ENCODE measurements around the gene TNKS1BP1. TPM values are rescaled to one million over a fixed set of nuclear protein-coding genes. Genes with fewer than 3 reads are reported as not detected.

TNKS1BP1 gene
- total RNA-seq, 1 experiment from 2014 or later = 218 TPM

GRCh38 chr11:57358543-57358961, 33.8 kb upstream of the TNKS1BP1 start:
- H3K9me2 ChIP-seq (ENCODE audit: insufficient read depth) = no peaks in the 10 kb centered on the region
- H2AFZ ChIP-seq = no peak overlapping the region
- H3K4me1 ChIP-seq (replicated peaks; ENCODE audit: insufficient read depth) = peaks cover 13% of the 10 kb centered on the region; the same call in 1 of the 2 replicates
- intact Hi-C loops (cut with micrococcal nuclease; ENCODE audit: unreplicated experiment) = no loop called here
- no peaks in the 10 kb centered on the region for H3K36me3 ChIP-seq (ENCODE audit: low read depth)
- peaks cover 23% of the 10 kb centered on the region; the same call in 1 of the 2 replicates for H3K27me3 ChIP-seq (ENCODE audit: insufficient read depth, low read depth)
- DNase-seq = no peak
- H3K4me3 ChIP-seq = no peak overlapping the region
- CTCF ChIA-PET = no interaction called here
- peaks cover 11% of the 10 kb centered on the region; the same call in 1 of the 2 replicates for H3F3A ChIP-seq (ENCODE audit: insufficient read depth, low read depth)
- H3K79me2 ChIP-seq (ENCODE audit: low read depth) = no peaks in the 10 kb centered on the region
- H3K9me3 ChIP-seq (ENCODE audit: insufficient read depth, low read depth) = no peaks in the 10 kb centered on the region
- H4K20me1 ChIP-seq (ENCODE audit: insufficient read depth) = no peaks in the 10 kb centered on the region
- no peak overlapping the region for H3K4me2 ChIP-seq
- POLR2A ChIA-PET (ENCODE audit: unreplicated experiment) = no interaction called here
- no TSS peak for BruUV-seq (replicated peaks)
- no peak overlapping the region for H3K27ac ChIP-seq
- no peak for TF ChIP-seq CTCF (conservative IDR thresholded peaks at IDR 0.05)
- TF ChIP-seq EZH2 (IDR thresholded peaks at IDR 0.05; ENCODE audit: low read depth) = no peak

- no peak for TF ChIP-seq EZH2 (IDR thresholded peaks at IDR 0.05; ENCODE audit: low read depth)
- TF ChIP-seq CTCF (conservative IDR thresholded peaks at IDR 0.05) = no peak
- H3K9me2 ChIP-seq (ENCODE audit: insufficient read depth) = no peaks in the 10 kb centered on the region
- H3K36me3 ChIP-seq (ENCODE audit: low read depth) = no peaks in the 10 kb centered on the region
- no peak for DNase-seq
- H3K4me1 ChIP-seq (replicated peaks; ENCODE audit: insufficient read depth) = peaks cover 13% of the 10 kb centered on the region; the same call in 1 of the 2 replicates
- H3F3A ChIP-seq (ENCODE audit: insufficient read depth, low read depth) = peaks cover 11% of the 10 kb centered on the region; the same call in 1 of the 2 replicates
- no peak overlapping the region for H3K27ac ChIP-seq
- no peak overlapping the region for H3K4me2 ChIP-seq
- intact Hi-C loops (cut with micrococcal nuclease; ENCODE audit: unreplicated experiment) = no loop called here
- peaks cover 19% of the 10 kb centered on the region; the same call in 1 of the 2 replicates for H3K27me3 ChIP-seq (ENCODE audit: insufficient read depth, low read depth)
- BruUV-seq (replicated peaks) = no TSS peak
- no peak overlapping the region for H3K4me3 ChIP-seq
- no peaks in the 10 kb centered on the region for H3K79me2 ChIP-seq (ENCODE audit: low read depth)
- CTCF ChIA-PET = no interaction called here
- POLR2A ChIA-PET (ENCODE audit: unreplicated experiment) = no interaction called here
- H2AFZ ChIP-seq = no peak overlapping the region
- no peaks in the 10 kb centered on the region for H3K9me3 ChIP-seq (ENCODE audit: insufficient read depth, low read depth)
- H4K20me1 ChIP-seq (ENCODE audit: insufficient read depth) = no peaks in the 10 kb centered on the region
Observed at GRCh38 chr11:57357856-57358255, 33.1 kb upstream of the TNKS1BP1 start.

GRCh38 chr11:57357310-57357709, 32.6 kb upstream of the TNKS1BP1 start:
- no peak overlapping the region for H2AFZ ChIP-seq
- H3K9me3 ChIP-seq (ENCODE audit: insufficient read depth, low read depth) = no peaks in the 10 kb centered on the region
- no peaks in the 10 kb centered on the region for H4K20me1 ChIP-seq (ENCODE audit: insufficient read depth)
- CTCF ChIA-PET = no interaction called here
- no peak overlapping the region for H3K27ac ChIP-seq
- peaks cover 13% of the 10 kb centered on the region; the same call in 1 of the 2 replicates for H3K4me1 ChIP-seq (replicated peaks; ENCODE audit: insufficient read depth)
- no TSS peak for BruUV-seq (replicated peaks)
- peaks cover 22% of the 10 kb centered on the region; the same call in 1 of the 2 replicates for H3K27me3 ChIP-seq (ENCODE audit: insufficient read depth, low read depth)
- intact Hi-C loops (cut with micrococcal nuclease; ENCODE audit: unreplicated experiment) = no loop called here
- peaks cover 11% of the 10 kb centered on the region; the same call in 1 of the 2 replicates for H3F3A ChIP-seq (ENCODE audit: insufficient read depth, low read depth)
- H3K36me3 ChIP-seq (ENCODE audit: low read depth) = no peaks in the 10 kb centered on the region
- no peaks in the 10 kb centered on the region for H3K79me2 ChIP-seq (ENCODE audit: low read depth)
- no peak for DNase-seq
- no peak for TF ChIP-seq EZH2 (IDR thresholded peaks at IDR 0.05; ENCODE audit: low read depth)
- no peak for TF ChIP-seq CTCF (conservative IDR thresholded peaks at IDR 0.05)
- H3K9me2 ChIP-seq (ENCODE audit: insufficient read depth) = no peaks in the 10 kb centered on the region
- no peak overlapping the region for H3K4me2 ChIP-seq
- H3K4me3 ChIP-seq = no peak overlapping the region
- POLR2A ChIA-PET (ENCODE audit: unreplicated experiment) = no interaction called here

Data from PC-9 (cell line).